Hematopoietic multipotent progenitor cell (in vitro differentiated cells): ENCODE results near the gene USP49. TPM values are rescaled to one million over a fixed set of nuclear protein-coding genes. Genes with fewer than 3 reads are reported as not detected.
"Not testable (repeated sequence)": the region's sequence is repeated elsewhere in the genome, so short reads cannot be mapped to it uniquely, and the experiment has no call there.

Experiments used
- DNase-seq, 3 donors: peaks; one replicate each; pipeline ENCODE4 v3.0.0-alpha.2; 2011 to 2015; ENCODE audit warnings: low read depth in 2 of 3, low spot score in 2 of 3
- total RNA-seq: library from RNA; depleted of rRNA; stranded (reverse); fragments of >200 nt; gene quantifications from one replicate; pipeline ENCODE4 v1.2.3, GENCODE V29; 2012

The USP49 gene
- 6.2 TPM for total RNA-seq

- peak; percentile 74 to 95 (median 93) for DNase-seq
These were observed at the start of gene USP49 for GRCh38 chr6:41895300-41896233. Gene USP49 (minus strand): TSS chr6:41895375. CDS start chr6:41806983, 88,392 bp downstream.

GRCh38 chr6:41943456-41943855, 48.3 kb upstream of the USP49 start:
- no peak for DNase-seq

- DNase-seq, result not testable (repeated sequence)
These were observed 47.7 kb upstream of the USP49 start for GRCh38 chr6:41942882-41943281.

GRCh38 chr6:41942067-41942851, 47.1 kb upstream of the USP49 start:
- peak; percentile 24 to 46 (median 44) for DNase-seq

GRCh38 chr6:41941280-41942066, 46.3 kb upstream of the USP49 start, which contains the start of gene CCND3:
Gene CCND3 (minus strand): TSS chr6:41941808. CDS start chr6:41941649, 159 bp downstream.
- peak; percentile 58 to 76 (median 72) for DNase-seq

GRCh38 chr6:41940759-41941279, 45.6 kb upstream of the USP49 start:
- DNase-seq, result no peak

- peak in 2 of 3 donors; percentile 40 to 48 for DNase-seq
These were observed 44.9 kb upstream of the USP49 start for GRCh38 chr6:41939848-41940758.

- DNase-seq, result peak in 2 of 3 donors; percentile 85 to 86
These were observed 44.1 kb upstream of the USP49 start for GRCh38 chr6:41939176-41939847.

GRCh38 chr6:41938590-41939175, 43.5 kb upstream of the USP49 start:
- DNase-seq, result peak in 1 of 3 donors; percentile 31

GRCh38 chr6:41937861-41938574, 42.8 kb upstream of the USP49 start:
- peak in 2 of 3 donors; percentile 50 to 79 for DNase-seq

- DNase-seq, result no peak
These were observed 42.3 kb upstream of the USP49 start for GRCh38 chr6:41937472-41937860.

- DNase-seq, result peak; percentile 50 to 99 (median 95)
These were observed 41.1 kb upstream of the USP49 start for GRCh38 chr6:41936073-41936837.

- no peak for DNase-seq
These were observed 40.5 kb upstream of the USP49 start for GRCh38 chr6:41935685-41936072.

GRCh38 chr6:41935193-41935574, 40.0 kb upstream of the USP49 start:
- no peak for DNase-seq

- no peak for DNase-seq
These were observed 39.4 kb upstream of the USP49 start for GRCh38 chr6:41934278-41935192.

- no peak for DNase-seq
These were observed 37.2 kb upstream of the USP49 start for GRCh38 chr6:41932378-41932777.
